Retinal pigment epithelial cell (primary cell): ENCODE results near the gene MMP17.

Experiments used
- DNase-seq: peaks from one replicate; pipeline ENCODE4 v3.0.0-alpha.2; 2010; ENCODE audit warnings: low read depth
- H3K4me3 ChIP-seq: 2 replicates; pipeline ENCODE4 v1.5.1; 2011; ENCODE audit warnings: mild to moderate bottlenecking, low read length, control low read depth, moderate library complexity
- TF ChIP-seq, protein P1 (sequence below): conservative IDR thresholded peaks from 2 replicates; pipeline ENCODE4 v1.5.1; 2011; ENCODE audit warnings: low read depth, low read length, control low read depth, inconsistent platforms

MMP17 gene

DNA sequence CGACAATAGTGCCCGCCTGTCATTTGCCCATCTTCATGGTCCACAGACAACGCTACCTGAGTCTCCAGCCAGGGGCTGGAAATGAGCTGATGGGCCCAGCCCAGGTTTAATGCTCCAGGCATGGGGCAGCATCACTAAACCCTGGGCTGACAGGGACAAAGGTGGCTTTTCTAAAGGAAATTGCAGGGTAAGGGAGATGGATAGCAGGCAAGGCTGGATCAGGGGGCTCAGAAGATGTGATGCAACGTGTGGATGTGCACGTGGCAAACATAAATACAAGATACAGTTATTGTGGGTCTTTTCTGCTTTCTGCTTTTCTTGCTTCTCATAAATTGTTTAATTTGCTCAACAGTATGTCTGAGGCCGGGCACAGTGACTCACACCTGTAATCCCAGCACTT is 3.7 kb upstream of the MMP17 start:
- TF ChIP-seq, protein P1, sequence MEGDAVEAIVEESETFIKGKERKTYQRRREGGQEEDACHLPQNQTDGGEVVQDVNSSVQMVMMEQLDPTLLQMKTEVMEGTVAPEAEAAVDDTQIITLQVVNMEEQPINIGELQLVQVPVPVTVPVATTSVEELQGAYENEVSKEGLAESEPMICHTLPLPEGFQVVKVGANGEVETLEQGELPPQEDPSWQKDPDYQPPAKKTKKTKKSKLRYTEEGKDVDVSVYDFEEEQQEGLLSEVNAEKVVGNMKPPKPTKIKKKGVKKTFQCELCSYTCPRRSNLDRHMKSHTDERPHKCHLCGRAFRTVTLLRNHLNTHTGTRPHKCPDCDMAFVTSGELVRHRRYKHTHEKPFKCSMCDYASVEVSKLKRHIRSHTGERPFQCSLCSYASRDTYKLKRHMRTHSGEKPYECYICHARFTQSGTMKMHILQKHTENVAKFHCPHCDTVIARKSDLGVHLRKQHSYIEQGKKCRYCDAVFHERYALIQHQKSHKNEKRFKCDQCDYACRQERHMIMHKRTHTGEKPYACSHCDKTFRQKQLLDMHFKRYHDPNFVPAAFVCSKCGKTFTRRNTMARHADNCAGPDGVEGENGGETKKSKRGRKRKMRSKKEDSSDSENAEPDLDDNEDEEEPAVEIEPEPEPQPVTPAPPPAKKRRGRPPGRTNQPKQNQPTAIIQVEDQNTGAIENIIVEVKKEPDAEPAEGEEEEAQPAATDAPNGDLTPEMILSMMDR: no peak

DNA sequence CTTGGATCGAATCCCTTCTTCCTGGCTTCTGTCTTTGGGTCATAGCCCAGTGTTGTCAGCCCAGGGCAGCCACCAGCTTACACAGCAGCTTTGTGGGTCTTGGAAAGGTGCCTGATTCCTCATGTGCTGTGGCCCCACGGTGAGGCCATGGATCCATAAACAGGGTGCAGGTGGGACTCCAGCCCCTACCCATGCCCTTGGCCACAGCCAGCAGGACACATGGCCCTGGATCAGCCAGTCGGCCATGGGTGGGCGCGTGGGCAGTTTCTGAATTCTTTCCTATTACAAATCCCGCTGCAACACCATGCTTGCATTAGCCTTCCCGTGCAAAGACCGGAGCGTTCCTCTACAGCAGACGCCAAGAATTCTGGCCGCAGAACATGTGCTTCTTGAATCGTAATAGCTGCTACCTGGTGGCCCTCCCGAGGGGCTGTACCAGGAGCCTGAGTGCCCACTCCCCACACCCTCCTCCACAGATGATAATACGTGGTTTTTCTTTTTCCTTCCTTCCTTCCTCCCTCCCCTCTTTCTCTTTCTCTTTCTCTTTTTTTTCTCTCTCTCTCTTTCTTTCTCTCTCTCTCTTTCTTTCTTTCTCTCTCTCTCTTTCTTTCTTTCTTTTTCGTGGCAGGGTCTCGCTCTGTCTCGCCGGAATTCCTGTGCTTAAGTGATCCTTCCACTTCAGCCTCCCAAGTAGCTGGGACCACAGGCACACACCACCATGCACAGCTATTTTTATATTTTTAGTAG is 2.9 kb upstream of the MMP17 start:
- TF ChIP-seq, protein P1: no peak
- no peak for DNase-seq
- no peak overlapping the region for H3K4me3 ChIP-seq

More for the DNA sequence above, 3.7 kb upstream of the MMP17 start:
- DNase-seq: no peak
- no peak overlapping the region for H3K4me3 ChIP-seq

DNA sequence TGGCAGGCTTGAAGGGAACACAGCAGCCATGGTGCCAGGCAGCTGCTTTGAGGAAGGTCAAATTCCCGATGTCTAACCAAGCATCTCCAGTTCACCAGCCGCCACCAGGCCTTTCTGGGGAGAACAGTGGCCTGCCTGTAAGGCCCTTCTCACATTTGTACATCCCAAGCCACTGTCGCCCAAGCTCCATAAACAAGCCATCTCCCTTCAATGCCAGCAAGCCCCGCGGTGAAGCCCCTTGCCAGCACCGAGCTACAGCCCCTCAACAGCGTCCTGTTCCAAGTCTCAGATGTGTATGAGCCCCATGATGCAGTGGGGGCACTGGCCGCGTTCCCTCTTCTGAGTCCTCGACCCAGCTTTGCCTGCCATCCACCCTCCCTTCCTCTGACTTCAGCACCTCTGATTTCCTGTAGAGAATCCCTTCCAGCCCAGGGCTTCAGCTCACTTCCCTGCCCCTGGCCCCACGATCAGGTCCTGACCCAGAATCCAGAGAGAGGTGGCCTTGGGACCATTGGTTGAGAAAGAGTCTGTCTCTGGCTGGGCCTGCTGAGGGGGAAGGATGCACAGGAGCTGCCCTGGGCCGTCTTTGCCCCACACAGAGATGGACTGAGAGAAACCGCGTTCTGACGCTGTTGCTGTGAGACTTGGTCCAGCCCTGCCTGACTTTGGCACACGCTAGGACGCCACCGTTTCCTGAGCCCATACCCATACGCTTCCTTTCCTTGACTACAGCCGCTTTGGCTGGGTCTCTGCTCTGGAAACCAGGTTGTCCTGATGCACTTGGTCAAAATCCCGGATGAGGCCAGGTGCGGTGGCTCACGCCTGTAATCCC is 1.9 kb upstream of the MMP17 start:
- no peak for DNase-seq
- TF ChIP-seq, protein P1: no peak
- H3K4me3 ChIP-seq: no peak overlapping the region

DNA sequence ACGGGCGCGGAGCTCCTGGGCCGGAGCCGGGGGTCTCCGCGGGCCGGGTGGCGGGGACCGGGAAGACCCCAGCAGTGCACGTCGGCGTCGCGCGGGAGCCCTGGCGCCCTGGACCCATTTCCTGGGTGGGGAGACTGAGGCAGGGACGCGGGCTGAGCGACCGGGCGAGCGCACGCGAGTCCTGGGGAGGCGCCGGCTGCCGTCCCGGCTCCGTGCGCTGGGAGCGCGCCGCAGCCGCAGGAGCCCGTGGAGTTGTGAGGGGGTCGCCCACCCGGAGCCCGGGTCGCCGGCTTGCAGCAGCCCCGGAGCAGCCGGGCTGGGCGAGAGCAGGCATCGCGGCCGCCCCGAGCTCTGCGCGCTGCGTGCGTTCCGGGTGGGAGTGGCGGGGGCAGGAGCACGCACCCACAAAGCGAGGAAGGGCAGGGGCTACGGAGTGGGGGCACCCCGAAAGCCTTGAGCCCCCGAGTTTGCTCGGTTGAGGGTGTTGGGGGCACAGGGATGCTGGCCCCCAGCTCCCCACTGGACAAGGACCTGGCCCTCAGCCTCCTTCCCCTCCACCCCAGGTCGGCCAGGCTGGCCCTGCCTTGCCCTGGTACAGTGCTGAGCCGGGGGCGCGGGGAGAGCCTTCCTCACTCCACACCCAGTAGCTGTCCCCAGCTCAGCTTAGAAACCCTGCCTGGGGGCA is 620 bp downstream of the MMP17 start:
- DNase-seq: no peak
- TF ChIP-seq, protein P1: no peak

DNA sequence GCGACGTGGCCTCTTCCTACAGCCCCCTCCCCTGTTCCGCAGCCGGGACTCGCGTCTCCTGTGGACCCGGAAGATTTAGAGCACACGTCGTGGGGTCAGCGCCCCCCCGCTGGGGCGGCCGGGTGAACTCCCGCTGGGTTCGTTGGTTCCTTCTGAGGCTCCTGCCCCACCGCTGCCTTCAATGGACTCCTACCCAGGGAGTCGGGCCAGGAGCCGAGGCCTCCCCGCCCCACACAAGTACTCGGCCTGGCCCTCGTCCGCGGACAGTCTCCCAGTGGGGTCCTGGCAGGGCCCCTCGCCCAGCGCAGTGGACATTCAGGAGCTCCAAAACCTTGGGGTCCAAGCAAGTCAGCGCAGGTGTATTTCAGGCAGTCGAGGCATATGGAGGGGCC is 1.2 kb downstream of the MMP17 start:
- TF ChIP-seq, protein P1: no peak

More for the DNA sequence above, 620 bp downstream of the MMP17 start:
- peak overlapping the region; percentile 8 for H3K4me3 ChIP-seq

DNA sequence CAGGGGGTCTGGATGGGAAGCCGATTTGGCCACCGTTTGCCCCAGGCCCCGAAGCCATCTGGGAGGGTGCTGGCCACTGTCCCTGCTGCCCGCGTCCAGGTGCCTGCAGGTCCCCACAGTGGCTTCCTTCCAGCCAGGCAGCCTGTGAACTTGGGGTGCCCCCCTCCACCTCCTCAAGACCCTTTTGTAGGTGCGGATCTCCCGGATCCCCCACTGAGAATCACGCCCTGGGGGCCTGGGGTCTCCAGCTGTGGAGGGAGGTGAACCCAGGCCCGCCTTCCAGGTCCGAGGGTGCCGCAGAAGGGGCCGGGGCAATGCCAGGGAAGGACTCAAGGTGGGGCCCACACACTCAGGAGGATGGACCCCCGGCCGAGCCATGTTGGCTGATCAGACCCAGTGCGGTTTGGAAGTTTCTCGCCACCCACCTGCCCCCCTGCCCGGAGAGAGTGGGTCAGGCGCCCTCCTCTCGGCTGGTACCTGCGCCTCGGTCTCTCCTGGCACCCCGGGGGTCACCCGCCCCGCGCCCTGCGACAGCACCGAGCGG is 1.7 kb downstream of the MMP17 start:
- H3K4me3 ChIP-seq: peak overlapping the region; percentile 10
- TF ChIP-seq, protein P1: no peak

More for the DNA sequence above, 1.2 kb downstream of the MMP17 start:
- peak overlapping the region; percentile 8 for H3K4me3 ChIP-seq
- DNase-seq: no peak

More for the DNA sequence above, 1.7 kb downstream of the MMP17 start:
- no peak for DNase-seq
